ENCODE measurements around the gene ZP2.

GRCh38 chr16:21250072-21250923 is 38.9 kb upstream of the ZP2 start:
- TF ChIP-seq, protein P1, sequence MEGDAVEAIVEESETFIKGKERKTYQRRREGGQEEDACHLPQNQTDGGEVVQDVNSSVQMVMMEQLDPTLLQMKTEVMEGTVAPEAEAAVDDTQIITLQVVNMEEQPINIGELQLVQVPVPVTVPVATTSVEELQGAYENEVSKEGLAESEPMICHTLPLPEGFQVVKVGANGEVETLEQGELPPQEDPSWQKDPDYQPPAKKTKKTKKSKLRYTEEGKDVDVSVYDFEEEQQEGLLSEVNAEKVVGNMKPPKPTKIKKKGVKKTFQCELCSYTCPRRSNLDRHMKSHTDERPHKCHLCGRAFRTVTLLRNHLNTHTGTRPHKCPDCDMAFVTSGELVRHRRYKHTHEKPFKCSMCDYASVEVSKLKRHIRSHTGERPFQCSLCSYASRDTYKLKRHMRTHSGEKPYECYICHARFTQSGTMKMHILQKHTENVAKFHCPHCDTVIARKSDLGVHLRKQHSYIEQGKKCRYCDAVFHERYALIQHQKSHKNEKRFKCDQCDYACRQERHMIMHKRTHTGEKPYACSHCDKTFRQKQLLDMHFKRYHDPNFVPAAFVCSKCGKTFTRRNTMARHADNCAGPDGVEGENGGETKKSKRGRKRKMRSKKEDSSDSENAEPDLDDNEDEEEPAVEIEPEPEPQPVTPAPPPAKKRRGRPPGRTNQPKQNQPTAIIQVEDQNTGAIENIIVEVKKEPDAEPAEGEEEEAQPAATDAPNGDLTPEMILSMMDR (IDR thresholded peaks at IDR 0.05), result no peak
- TF ChIP-seq POLR2A (IDR thresholded peaks at IDR 0.05), result no peak
